ENCODE measurements around the gene CIRBP.
"Not testable (repeated sequence)": the region's sequence is repeated elsewhere in the genome, so short reads cannot be mapped to it uniquely, and the experiment has no call there.

Gene CIRBP

DNA sequence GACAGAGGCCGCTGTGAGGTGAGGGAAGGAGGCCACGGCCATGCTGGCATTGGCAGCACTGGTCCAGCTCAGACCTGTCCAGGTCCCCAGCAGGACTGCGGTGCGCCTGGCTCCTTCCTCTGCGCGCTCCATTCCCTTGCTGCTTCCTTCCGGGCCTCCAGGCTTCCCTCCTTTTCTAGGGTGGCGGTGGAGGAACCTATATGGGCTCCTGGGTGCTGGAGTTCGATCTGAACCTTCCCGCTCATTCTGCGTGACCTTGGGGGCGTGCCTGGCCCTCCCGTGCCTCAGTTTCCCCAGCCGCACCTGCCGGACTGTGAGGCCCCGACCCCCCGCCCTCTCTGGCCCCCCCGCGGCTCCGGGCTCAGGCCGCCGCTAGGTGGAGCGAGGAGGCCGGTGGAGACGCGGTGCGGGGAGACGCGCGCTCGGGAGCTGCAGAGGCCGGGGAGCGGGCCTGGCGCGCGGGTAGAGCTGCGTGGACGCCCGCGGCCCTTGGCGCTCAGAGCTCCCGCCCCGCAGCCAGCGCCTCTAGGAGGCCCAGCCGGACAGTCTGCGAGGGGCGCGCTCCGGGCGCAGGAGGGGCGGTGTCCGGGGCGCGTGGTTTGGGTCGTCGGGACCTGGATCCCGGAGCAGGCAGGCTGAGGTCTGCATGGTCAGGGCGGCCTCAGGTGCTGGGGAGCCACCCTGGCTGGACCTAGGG, 46.5 kb downstream of the CIRBP start:
- DNase-seq: no peak

DNA sequence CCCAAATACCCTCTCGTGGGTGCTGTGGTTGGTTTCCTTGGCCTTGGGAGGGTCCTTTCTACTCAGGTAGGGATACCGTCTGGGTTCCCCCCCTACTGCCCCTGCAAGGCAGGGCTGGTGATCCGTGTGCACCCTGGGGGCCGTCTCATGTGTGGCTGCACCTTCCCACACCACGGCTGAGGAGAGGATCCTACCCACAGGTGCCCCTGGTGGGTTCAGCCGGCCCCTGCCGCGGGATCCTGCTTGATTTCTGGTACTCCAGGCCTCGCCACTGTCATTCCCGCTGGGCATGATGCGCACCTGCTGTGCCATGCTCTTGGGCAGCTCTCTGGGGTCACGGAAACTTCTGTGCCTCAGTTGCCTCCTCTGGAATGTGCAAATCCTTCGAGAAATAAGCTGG, 47.3 kb downstream of the CIRBP start:
- no peak for DNase-seq

DNA sequence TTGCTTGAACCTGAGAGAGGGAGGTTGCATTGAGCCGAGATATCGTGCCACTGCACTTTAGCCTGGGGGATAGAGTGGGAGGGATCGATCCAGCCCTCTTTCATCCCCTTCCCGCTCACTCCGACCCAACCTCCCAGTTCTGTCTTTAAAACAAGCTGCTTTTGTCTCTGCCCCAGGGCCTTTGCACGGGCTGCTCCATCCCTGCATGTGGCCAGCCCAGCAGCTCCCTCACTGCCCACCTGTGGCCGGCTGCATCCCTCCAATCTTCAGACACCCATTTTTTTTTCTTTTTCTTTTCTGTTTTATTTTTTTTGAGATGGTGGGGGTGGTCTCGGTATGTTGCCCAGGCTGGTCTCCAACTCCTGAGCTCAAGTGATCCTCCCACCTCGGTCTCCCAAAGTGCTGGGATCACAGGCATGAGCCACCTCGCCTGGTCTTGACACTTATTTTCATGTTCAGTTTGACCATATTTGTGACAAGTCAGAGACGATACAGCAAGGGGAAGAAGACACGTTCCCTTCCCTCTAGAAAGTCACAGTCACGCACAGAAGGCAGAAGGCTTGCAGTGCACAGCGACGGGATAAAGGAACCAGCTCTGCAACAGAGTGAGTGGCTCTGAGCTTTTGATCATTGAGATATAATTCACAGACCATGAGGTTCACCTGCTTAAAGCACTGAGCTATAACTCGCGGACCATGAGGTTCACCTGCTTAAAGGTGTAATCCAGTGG, 48.3 kb downstream of the CIRBP start:
- no peak for DNase-seq

DNA sequence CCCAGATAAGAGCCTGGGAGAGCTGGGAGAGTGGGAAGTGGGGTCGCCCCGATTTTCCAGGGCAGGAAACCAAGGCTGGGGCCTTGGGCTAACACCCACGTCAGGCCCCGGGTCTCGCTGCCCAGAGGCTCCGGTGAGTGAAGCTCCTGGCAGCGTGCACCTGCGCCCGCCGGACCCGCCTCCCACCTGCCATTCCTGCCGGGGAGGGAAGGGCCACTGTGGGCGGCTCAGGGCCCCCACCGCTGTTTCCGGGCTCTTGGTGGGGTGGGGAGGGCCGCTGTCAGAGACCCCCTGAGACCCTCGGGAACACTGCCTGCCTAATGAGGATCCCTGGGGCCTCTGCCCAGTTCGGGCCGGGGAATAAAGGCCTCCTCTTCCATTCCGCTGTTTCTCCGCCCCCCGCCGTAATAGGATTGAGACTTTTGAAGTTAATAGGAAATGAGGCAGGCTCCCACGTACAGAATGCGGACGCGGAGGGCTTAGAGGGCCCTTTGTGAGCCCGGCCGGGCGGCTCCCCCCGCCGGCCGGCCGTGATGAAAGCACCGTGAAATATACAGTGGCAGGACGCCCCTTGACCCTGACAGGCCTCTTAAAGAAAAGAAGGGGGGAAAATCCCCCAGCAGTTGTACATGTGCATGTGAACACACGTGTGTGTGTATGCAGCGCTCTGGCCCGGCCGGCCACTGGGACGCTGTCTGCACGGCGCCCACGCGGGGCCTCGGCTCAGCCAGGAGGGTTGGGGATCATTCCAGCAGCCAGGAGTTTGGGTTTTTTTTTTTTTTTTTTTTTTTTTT, 49.7 kb downstream of the CIRBP start:
- no peak for DNase-seq

DNA sequence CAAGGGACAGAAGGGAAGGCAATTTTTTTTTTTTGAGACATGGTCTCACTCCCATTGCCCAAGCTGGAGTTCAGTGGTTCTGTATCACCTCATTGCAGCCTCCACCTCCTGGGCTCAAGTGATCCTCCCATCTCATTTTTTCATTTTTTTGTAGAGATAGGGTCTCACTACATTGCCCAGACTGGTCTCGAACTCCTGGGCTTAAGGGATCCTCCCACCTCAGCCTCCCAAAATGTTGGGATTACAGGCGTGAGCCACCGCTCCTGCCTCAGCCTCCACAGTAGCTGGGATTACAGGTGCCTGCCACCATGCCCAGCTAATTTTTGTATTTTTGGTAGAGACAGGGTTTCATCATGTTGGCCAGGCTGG, 51.1 kb downstream of the CIRBP start:
- not testable (repeated sequence) for DNase-seq

- no peak for DNase-seq
Observed at GRCh38 chr19:1321539-1321938, 52.4 kb downstream of the CIRBP start.

GRCh38 chr19:1322198-1322981, 53.3 kb downstream of the CIRBP start:
- no peak for DNase-seq

GRCh38 chr19:1324249-1324805, 55.2 kb downstream of the CIRBP start:
- no peak for DNase-seq
